ENCODE results near the gene CCDC137.
"Not testable (repeated sequence)": the region's sequence is repeated elsewhere in the genome, so short reads cannot be mapped to it uniquely, and the experiment has no call there.

The CCDC137 gene, protein sequence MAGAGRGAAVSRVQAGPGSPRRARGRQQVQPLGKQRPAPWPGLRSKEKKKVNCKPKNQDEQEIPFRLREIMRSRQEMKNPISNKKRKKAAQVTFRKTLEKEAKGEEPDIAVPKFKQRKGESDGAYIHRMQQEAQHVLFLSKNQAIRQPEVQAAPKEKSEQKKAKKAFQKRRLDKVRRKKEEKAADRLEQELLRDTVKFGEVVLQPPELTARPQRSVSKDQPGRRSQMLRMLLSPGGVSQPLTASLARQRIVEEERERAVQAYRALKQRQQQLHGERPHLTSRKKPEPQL

DNA sequence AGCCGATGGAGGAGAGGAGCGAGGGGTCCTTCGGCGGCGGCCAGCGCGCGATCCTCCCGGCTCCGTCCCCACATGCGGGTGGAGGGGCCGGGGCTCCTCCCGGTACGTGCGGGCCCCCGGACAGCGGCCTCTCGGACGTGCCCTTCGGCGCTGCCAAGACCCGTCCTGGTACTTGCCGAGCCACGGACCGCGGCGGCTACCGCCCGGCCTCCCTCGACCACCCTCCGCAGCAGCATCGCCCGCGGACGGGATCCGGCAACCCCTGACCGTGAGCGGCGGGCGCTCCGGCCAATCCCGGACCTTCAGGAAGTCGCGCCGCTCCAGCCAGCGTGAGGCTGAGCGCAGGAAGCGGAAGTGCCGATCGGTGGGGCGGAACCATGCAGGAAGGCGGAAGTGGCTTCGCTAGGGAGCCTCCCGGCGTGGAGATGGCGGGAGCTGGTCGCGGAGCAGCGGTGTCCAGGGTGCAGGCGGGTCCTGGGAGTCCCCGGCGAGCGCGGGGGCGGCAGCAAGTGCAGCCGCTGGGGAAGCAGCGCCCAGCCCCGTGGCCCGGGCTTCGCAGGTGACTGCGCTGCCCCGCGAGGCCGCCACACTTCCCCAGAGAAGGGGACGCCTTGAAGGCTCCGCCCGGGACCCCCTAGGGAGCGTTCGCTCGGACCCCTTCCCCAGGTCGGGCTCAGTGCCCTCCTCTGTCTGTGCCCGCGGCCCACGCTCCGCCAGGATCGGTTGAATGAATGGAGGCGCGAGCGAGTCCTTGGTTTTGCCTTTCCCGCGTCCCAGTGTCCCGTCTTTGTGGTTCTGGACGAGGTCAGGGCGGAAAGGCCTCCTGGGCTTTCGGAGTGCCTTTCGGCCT, at the start of gene CCDC137, which contains the start of gene OXLD1:
Gene CCDC137 (plus strand): TSS at position 396 of the 850 bp plus-strand sequence. CDS start 30 bp downstream, at position 426.
Gene OXLD1 (minus strand): TSS at position 264 of the 850 bp plus-strand sequence. CDS start 28 bp downstream, at position 236.
- peak; percentile 97 for DNase-seq (ENCODE audit: low read depth)

DNA sequence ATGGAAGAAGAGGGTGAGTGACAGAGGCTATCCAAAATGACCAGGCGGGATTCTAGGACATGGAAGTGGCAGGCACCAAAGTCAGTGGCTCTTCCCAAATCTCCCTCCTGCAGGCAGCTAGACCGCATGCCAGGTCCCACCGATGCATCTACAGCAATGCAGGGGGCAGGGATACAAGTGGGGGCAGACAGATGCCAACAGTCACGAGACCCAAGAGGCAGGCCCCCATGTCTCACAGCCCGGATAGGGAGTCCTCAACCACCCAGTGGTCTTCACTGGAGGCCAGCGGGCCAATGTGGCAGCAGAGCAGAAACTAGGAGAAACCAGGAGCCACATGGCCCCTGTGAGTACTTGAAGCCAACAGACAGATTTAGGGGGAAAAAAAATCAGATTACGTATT, 49.7 kb upstream of the CCDC137 start:
- no peak for DNase-seq (ENCODE audit: low read depth)

DNA sequence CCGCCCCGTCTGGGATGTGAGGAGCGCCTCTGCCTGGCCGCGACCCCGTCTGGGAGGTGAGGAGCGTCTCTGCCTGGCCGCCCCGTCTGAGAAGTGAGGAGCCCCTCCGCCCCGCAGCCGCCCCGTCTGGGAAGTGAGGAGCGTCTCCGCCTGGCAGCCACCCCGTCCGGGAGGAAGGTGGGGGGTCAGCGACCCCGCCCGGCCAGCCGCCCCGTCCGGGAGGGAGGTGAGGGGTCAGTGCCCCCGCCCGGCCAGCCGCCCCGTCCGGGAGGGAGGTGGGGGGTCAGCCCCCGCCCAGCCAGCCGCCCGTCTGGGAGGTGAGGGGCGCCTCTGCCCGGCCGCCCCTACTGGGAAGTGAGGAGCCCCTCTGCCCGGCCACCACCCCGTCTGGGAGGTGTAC, 48.2 kb upstream of the CCDC137 start:
- DNase-seq (ENCODE audit: low read depth), result not testable (repeated sequence)

GRCh38 chr17:81621494-81622130, 44.9 kb upstream of the CCDC137 start:
- no peak for DNase-seq (ENCODE audit: low read depth)

- DNase-seq (ENCODE audit: low read depth), result no peak
These were observed 36.3 kb upstream of the CCDC137 start for GRCh38 chr17:81630274-81630673.

DNA sequence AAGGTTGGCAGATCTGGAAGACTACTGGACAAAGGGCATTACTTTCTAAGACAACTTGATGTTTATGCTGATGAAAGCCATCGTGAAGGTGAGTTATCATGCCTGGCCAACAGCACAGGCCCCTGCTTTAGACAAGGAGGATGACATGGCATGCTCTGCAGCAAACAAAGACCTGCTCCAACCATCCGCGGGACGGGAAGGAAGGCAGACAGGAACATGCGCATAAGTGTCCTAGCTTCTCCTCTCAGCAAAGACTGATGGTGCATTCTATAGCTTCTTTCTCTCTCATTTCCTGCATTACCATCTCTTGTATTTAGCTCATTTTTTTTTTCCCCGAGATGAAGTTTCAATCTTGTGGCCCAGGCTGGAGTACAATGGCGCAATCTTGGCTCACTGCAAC, 35.1 kb upstream of the CCDC137 start:
- no peak for DNase-seq (ENCODE audit: low read depth)

DNA sequence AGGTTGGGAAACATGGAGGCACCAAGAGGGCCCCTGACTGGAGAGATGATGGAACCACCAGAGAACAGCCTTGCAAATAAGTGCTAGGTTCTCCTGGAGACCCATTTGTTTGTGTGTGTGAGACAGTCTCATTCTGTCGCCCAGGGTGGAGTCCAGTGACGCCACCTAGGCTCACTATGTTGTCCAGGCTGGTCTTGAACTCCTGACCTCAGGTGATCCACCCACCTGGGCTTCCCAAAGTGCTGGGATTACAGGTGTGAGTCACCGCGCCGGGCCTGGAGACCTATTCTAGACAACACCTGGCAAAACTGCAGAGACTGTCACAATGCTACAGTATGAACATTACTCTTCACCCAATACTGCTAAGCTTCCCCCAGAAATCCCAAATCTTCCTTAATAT, 31.1 kb upstream of the CCDC137 start:
- no peak for DNase-seq (ENCODE audit: low read depth)

DNA sequence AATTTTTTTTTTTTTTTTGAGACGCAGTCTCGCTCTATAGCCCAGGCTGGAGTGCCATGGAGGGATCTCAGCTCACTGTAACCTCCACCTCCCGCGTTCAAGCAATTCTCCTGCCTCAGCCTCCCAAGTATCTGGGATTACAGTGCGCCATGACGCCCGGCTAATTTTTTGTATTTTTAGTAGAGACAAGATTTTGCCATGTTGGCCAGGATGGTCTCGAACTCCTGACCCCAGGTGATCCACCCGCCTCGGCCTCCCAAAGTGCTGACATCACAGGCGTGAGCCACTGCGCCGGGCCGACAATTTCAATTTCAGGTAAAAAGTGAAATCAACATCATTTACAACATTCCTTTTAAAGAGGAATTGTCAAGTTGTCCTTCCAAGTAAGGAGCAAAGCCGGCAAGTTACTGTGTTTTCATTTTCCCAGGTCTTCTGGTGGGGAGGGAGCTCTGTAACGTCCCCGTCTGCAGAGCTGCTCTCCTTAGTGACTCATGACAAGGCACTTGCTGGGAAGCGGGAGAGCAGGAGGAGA, 30.5 kb upstream of the CCDC137 start:
- no peak for DNase-seq (ENCODE audit: low read depth)

DNA sequence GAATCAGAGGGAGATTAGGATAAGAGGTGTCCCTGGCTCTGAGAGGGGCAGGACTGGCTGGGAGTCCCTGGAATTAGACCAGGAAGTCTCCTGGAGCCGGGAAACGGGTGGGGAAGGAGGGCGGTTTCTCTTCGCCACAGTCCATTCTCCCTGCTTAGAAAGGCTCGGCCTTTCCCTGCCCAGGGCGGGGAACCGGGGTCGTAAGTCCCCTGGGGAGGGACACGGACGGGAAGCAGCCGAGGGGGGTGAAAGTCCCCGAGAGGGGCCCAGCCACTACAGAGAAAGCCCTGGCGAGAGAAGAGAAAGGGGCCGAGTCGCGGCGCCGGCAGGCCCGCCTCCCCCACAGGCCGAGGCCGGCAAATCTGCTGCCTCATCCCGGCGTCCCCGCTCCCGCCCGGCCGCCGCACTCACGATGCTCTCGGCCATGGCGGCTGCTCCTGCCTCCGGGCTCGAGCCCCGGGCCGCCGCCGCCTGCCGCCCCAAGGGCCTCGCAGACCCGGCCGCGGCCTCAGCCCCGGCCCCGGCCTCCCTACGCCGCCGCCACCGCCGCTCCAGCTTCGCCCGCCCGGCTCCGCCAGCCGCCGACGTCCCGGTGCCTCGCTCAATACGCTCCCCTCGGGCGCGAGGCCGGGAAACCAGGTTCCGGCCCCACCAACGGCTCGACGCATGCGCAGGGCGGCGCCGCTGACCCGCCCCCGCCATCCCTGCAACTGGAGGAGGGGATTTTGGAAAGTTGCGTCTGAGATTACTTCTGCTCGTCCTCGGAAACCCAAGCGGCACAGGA, 29.8 kb upstream of the CCDC137 start, which contains the start of the genes NPLOC4 and TSPAN10:
Gene NPLOC4 (minus strand): TSS at position 608 of the 784 bp plus-strand sequence. CDS start 182 bp downstream, at position 426.
Gene TSPAN10 (plus strand): TSS at position 692 of the 784 bp plus-strand sequence. CDS start 5,217 bp downstream, outside the sequence.
- peak; percentile 82 for DNase-seq (ENCODE audit: low read depth)

DNA sequence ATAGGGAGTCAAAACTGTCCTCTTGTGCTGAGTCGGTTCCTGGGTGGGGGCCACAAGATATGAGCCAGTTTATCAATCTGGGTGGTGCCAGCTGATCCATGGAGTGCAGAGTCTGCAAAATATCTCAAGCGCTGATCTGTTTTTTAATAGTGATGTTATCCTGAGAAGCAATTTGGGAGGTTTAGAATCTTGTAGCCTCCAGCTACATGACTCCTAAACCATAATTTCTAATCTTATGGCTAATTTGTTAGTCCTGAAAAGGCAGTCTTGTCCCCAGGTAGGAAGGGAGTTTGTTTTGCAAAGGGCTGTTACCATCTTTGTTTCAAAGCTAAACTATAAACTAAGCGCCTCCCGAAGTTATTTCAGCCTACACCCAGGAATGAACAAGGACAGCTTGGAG, 27.9 kb upstream of the CCDC137 start:
- no peak for DNase-seq (ENCODE audit: low read depth)

DNA sequence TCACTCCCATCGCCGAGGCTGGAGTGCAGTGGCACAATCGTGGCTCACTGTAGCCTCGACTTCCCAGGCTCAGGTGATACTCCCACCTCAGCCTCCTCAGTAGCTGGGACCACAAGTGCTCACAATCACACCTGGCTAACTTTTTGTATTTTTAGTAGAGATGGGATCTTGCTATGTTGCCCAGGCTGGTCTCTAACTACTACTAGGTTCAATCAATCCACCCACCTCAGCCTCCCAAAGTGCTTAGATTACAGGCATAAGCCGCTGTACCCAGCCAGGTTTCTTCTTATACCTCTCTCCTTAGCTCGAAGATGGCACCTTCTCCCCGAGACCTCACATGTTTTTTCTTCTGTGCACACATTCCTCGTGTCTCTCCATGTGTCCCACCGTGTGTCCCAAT, 26.5 kb upstream of the CCDC137 start:
- DNase-seq (ENCODE audit: low read depth), result no peak

GRCh38 chr17:81641825-81642489, 24.6 kb upstream of the CCDC137 start:
- DNase-seq (ENCODE audit: low read depth), result no peak

DNA sequence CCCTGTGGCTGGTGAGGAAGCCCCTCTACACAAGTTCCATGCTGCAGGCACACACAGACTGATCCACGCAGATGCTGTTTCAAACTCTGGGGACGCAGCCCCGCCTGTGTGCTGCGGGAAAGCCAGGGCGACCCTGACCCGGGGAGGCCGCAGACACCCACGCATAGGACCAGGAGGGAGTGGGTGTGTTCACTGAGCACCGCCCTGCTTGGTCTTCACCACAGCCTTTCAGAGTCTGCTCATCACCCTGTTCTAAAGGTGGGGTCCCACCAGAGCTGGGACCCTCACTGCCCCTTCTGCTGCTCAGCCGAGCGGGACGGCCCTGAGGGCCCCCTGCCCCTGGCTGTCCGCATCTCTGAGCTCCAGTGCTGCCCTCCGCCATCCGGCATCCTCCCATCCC, 22.0 kb upstream of the CCDC137 start:
- DNase-seq (ENCODE audit: low read depth), result no peak

DNA sequence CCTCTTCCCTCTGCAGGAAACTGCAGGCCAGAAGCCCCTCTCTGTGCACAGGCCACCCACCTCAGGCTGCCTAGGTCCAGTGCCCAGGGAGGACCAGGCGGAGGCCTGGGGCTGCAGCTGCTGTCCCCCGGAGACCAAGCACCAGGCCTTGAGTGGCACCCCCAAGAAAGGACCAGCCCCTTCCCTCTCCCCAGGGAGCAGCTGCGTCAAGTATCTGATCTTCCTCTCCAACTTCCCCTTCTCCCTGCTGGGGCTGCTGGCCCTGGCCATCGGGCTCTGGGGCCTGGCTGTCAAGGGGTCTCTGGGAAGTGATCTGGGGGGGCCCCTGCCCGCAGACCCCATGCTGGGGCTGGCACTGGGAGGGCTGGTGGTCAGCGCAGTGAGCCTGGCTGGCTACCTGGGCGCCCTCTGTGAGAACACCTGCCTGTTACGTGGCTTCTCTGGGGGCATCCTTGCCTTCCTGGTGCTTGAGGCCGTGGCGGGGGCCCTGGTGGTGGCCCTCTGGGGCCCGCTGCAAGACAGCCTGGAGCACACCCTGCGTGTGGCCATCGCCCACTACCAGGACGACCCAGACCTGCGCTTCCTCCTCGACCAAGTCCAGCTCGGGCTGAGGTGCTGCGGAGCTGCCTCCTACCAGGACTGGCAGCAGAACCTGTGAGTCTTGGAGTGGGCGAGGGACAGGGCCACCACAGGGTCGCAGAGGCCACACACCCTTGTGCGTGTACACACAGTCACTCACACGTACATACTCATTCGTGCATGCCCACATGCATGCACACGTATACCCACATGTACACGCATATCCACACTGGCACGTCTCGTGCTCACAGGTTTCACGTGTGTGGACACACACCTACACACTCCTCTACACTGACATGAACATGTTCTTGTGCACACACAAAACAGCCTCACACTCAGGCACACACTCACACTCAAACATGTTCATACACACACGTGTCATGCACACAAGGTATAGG, 21.3 kb upstream of the CCDC137 start:
- no peak for DNase-seq (ENCODE audit: low read depth)

GRCh38 chr17:81646869-81647600, 19.5 kb upstream of the CCDC137 start:
- no peak for DNase-seq (ENCODE audit: low read depth)

- no peak for DNase-seq (ENCODE audit: low read depth)
These were observed 18.9 kb upstream of the CCDC137 start for GRCh38 chr17:81647640-81648012.

DNA sequence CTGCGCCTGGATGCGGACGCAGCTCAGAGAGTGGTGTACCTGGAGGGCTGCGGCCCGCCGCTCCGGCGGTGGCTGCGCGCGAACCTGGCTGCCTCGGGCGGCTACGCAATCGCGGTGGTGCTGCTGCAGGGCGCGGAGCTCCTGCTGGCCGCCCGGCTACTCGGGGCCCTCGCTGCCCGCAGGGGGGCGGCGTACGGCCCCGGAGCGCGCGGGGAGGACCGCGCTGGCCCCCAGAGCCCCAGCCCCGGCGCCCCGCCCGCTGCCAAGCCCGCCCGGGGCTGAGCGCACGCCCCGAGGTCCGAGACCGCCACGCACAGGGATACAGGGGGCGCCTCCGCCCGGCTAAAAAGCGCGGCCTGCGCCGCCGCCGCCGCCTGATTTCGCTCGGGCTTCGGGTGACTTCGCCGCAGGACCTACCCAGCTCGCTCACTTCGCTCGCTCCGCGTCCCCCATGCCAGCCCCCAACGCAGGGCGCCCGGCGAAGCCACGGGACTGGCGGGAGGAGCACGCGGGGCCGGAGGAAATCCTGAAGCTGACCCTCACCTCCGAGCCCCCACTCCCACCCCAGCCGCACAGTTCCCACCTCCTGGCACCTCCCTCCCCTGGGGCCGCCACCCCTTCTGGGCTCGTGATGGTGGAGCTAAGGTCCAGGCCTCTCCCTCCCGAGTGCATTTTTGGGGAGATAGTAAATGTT, 18.4 kb upstream of the CCDC137 start:
- no peak for DNase-seq (ENCODE audit: low read depth)

GRCh38 chr17:81648707-81649085, 17.8 kb upstream of the CCDC137 start:
- no peak for DNase-seq (ENCODE audit: low read depth)
